Fibroblast of lung (primary cell): ENCODE results near the gene LUZP2. TPM values are rescaled to one million over a fixed set of nuclear protein-coding genes. Genes with fewer than 3 reads are reported as not detected.

Experiments
- DNase-seq, 2 donors: peaks; one replicate each; pipeline versions ENCODE4 v3.0.0 to v3.0.0-alpha.2; 2010; ENCODE audit warnings: low read depth in 2 of 2
- H2AFZ ChIP-seq: 2 replicates; pipeline ENCODE4 v1.5.1; 2012; ENCODE audit warnings: low read length, control low read depth, inconsistent platforms
- H3K27ac ChIP-seq: 2 replicates; pipeline ENCODE4 v1.5.1; 2011; ENCODE audit warnings: low read length, control low read depth; ENCODE audit not compliant: insufficient read depth
- H3K27me3 ChIP-seq: 2 replicates; pipeline ENCODE4 v1.5.1; 2011; ENCODE audit warnings: mild to moderate bottlenecking, low read length; ENCODE audit not compliant: control insufficient read depth, insufficient read depth
- H3K36me3 ChIP-seq: 2 replicates; pipeline ENCODE4 v1.5.1; 2011; ENCODE audit warnings: low read length; ENCODE audit not compliant: control insufficient read depth, insufficient read depth
- H3K4me1 ChIP-seq: 2 replicates; pipeline ENCODE4 v1.5.1; 2011; ENCODE audit warnings: low read length; ENCODE audit not compliant: control insufficient read depth, insufficient read depth; ENCODE audit errors: extremely low read depth
- H3K4me2 ChIP-seq: 2 replicates; pipeline ENCODE4 v1.5.1; 2011; ENCODE audit warnings: low read length, control low read depth; ENCODE audit not compliant: insufficient read depth; ENCODE audit errors: extremely low read depth
- H3K4me3 ChIP-seq, 4 experiments: fragments of 200-600 bp in 1 of 4; sonication (generic) in 1 of 4; replicated peaks in 1 of 4; 2 replicates each; pipeline ENCODE4 v1.5.1; 2011 to 2016; ENCODE audit warnings: low read length in 4 of 4, low read depth in 3 of 4, mild to moderate bottlenecking in 3 of 4, control low read depth in 2 of 4, inconsistent platforms in 1 of 4, mixed read lengths in 1 of 4; ENCODE audit not compliant: insufficient read depth in 1 of 4; ENCODE audit errors: control extremely low read depth in 1 of 4
- H3K79me2 ChIP-seq: 2 replicates; pipeline ENCODE4 v1.5.1; 2012; ENCODE audit warnings: mild to moderate bottlenecking, low read length, inconsistent platforms; ENCODE audit not compliant: control insufficient read depth, insufficient read depth
- H3K9ac ChIP-seq: 2 replicates; pipeline ENCODE4 v1.5.1; 2011; ENCODE audit warnings: mild to moderate bottlenecking, low read length, control low read depth; ENCODE audit not compliant: insufficient read depth
- H3K9me3 ChIP-seq: 2 replicates; pipeline ENCODE4 v1.5.1; 2012; ENCODE audit warnings: low read depth, low read length; ENCODE audit not compliant: control insufficient read depth, insufficient read depth
- H4K20me1 ChIP-seq: 2 replicates; pipeline ENCODE4 v1.5.1; 2011; ENCODE audit warnings: low read length; ENCODE audit not compliant: control insufficient read depth, insufficient read depth; ENCODE audit errors: extremely low read depth
- EZH2 ChIP-seq: IDR thresholded peaks from 2 replicates; pipeline ENCODE4 v1.5.1; 2012; ENCODE audit warnings: low read length, control low read depth, mild to moderate bottlenecking; ENCODE audit errors: missing control alignments
- polyA plus RNA-seq, 2 donors: library from polyadenylated mRNA; depleted of rRNA in 1 of 2; stranded (reverse) in 1 of 2; unstranded in 1 of 2; fragments of >200 nt; gene quantifications; 2 replicates each; pipeline ENCODE4 v1.2.1, GENCODE V29; 2011 to 2012; ENCODE audit warnings: missing spikeins in 1 of 2
- total RNA-seq: library from RNA; depleted of rRNA; stranded (reverse); fragments of >200 nt; gene quantifications from 2 replicates; pipeline ENCODE4 v1.2.1, GENCODE V29; 2014
- TF ChIP-seq, protein P1 (sequence below), 2 donors: IDR thresholded peaks in 1 of 2; conservative IDR thresholded peaks in 1 of 2; 1 replicate in 1 of 2; 2 replicates in 1 of 2; pipeline ENCODE4 v1.5.1; 2011 to 2012; ENCODE audit warnings: low read length in 2 of 2, control low read depth in 1 of 2, inconsistent platforms in 1 of 2, low read depth in 1 of 2, mild to moderate bottlenecking in 1 of 2

LUZP2 gene
- total and polyA plus RNA-seq, 2 donors (not counting 1 experiment from before 2014, with no cell fraction given): 0.03 to 0.50 TPM

- DNase-seq: peak; percentile 12 to 32
- no peak overlapping the region for H3K27ac ChIP-seq
Measured at GRCh38 chr11:24585192-24585591, 88.3 kb downstream of the LUZP2 start.

DNA sequence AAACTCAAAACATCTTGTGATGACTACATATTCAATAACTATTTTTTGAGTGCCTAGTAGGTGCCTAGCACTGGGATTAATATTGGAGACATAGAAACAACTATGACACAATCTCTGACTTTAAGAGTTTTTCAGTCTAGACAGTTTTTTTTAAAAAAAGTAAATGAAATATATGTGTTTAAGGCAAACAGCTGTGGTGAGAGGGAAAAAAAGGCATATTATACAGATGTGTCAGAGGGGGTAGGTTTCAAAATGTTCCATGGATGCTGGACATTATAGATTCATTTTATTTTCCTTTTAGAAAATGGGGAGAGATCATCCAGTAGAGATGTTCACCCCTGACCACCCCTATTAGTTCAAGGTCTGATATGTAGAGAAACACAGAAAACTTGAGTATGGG, 90.8 kb downstream of the LUZP2 start:
- Histone ChIP-seq H4K20me1 (no peaks in the 10 kb centered on the region), H3K4me3 (no peak overlapping the region), H3K9me3 (no peaks in the 10 kb centered on the region), H3K27me3 (no peaks in the 10 kb centered on the region), H3K27ac (no peak overlapping the region), H3K4me1 (peaks cover 2% of the 10 kb centered on the region), H2AFZ (no peak overlapping the region), H3K36me3 (no peaks in the 10 kb centered on the region), H3K4me2 (no peak overlapping the region), H3K79me2 (no peaks in the 10 kb centered on the region), H3K9ac (no peak overlapping the region)
- DNase-seq: peak; percentile 53 to 54
- TF ChIP-seq, protein P1, sequence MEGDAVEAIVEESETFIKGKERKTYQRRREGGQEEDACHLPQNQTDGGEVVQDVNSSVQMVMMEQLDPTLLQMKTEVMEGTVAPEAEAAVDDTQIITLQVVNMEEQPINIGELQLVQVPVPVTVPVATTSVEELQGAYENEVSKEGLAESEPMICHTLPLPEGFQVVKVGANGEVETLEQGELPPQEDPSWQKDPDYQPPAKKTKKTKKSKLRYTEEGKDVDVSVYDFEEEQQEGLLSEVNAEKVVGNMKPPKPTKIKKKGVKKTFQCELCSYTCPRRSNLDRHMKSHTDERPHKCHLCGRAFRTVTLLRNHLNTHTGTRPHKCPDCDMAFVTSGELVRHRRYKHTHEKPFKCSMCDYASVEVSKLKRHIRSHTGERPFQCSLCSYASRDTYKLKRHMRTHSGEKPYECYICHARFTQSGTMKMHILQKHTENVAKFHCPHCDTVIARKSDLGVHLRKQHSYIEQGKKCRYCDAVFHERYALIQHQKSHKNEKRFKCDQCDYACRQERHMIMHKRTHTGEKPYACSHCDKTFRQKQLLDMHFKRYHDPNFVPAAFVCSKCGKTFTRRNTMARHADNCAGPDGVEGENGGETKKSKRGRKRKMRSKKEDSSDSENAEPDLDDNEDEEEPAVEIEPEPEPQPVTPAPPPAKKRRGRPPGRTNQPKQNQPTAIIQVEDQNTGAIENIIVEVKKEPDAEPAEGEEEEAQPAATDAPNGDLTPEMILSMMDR (conservative IDR thresholded peaks at IDR 0.05 in 1 of 2, IDR thresholded peaks at IDR 0.05 in 1 of 2; ENCODE audit: low read depth in 1 of 2, low read length in 2 of 2): no peak
- TF ChIP-seq EZH2: no peak

More at GRCh38 chr11:24585192-24585591, 88.3 kb downstream of the LUZP2 start:
- TF ChIP-seq EZH2: no peak
- TF ChIP-seq, protein P1 (conservative IDR thresholded peaks at IDR 0.05 in 1 of 2, IDR thresholded peaks at IDR 0.05 in 1 of 2; ENCODE audit: low read depth in 1 of 2, low read length in 2 of 2): no peak
- Histone ChIP-seq H3K4me2 (no peak overlapping the region), H3K9ac (no peak overlapping the region), H3K9me3 (no peaks in the 10 kb centered on the region), H3K4me3 (no peak overlapping the region), H2AFZ (no peak overlapping the region), H3K27me3 (no peaks in the 10 kb centered on the region), H4K20me1 (no peaks in the 10 kb centered on the region), H3K36me3 (no peaks in the 10 kb centered on the region), H3K4me1 (peaks cover 2% of the 10 kb centered on the region), H3K79me2 (no peaks in the 10 kb centered on the region)

- Histone ChIP-seq H3K4me2 (no peak overlapping the region), H3K27ac (no peak overlapping the region)
- TF ChIP-seq, protein P1 (conservative IDR thresholded peaks at IDR 0.05 in 1 of 2, IDR thresholded peaks at IDR 0.05 in 1 of 2; ENCODE audit: low read depth in 1 of 2, low read length in 2 of 2): no peak
- no peak for TF ChIP-seq EZH2
Measured at GRCh38 chr11:24588081-24588480, 91.2 kb downstream of the LUZP2 start.

More at GRCh38 chr11:24588081-24588480, 91.2 kb downstream of the LUZP2 start:
- Histone ChIP-seq H4K20me1 (no peaks in the 10 kb centered on the region), H3K9ac (no peak overlapping the region), H3K27me3 (no peaks in the 10 kb centered on the region), H3K79me2 (no peaks in the 10 kb centered on the region), H3K9me3 (no peaks in the 10 kb centered on the region), H3K4me3 (no peak overlapping the region), H3K36me3 (no peaks in the 10 kb centered on the region), H3K4me1 (peaks cover 2% of the 10 kb centered on the region), H2AFZ (no peak overlapping the region)
- DNase-seq: peak; percentile 52 to 76
